OCI-LY1 (cell line): Measurements from ENCODE around the gene S100A9.

Experiments used
- H2AFZ ChIP-seq: fragments of 200-600 bp; sonication (generic), shearing (Covaris generic); 2 replicates; pipeline ENCODE4 v1.6.0; 2014; ENCODE audit warnings: antibody characterized with exemption, mild to moderate bottlenecking, low read length
- H3F3A ChIP-seq: fragments of 200-600 bp; sonication (generic), shearing (Covaris generic); 2 replicates; pipeline ENCODE4 v1.6.0; 2014; ENCODE audit warnings: mild to moderate bottlenecking, antibody characterized with exemption, low read length, moderate library complexity; ENCODE audit not compliant: insufficient read depth
- H3K27ac ChIP-seq: fragments of 200-600 bp; sonication (generic); 2 replicates; pipeline ENCODE4 v1.5.1; 2014; ENCODE audit warnings: low read length, mixed run types, mild to moderate bottlenecking, low read depth; ENCODE audit not compliant: poor library complexity, severe bottlenecking
- H3K27me3 ChIP-seq: fragments of 200-600 bp; sonication (generic); 2 replicates; pipeline ENCODE4 v1.6.0; 2014; ENCODE audit warnings: antibody characterized with exemption, mild to moderate bottlenecking, low read length, moderate library complexity; ENCODE audit not compliant: insufficient read depth
- H3K36me3 ChIP-seq: fragments of 200-600 bp; sonication (generic); 2 replicates; pipeline ENCODE4 v1.6.1; 2014; ENCODE audit warnings: mild to moderate bottlenecking, antibody characterized with exemption, low read length, moderate library complexity, mixed read lengths; ENCODE audit not compliant: insufficient read depth
- H3K4me1 ChIP-seq: fragments of 200-600 bp; sonication (generic); 2 replicates; pipeline ENCODE4 v1.5.1; 2014; ENCODE audit warnings: mild to moderate bottlenecking, low read length, moderate library complexity; ENCODE audit not compliant: insufficient read depth, severe bottlenecking
- H3K4me2 ChIP-seq: fragments of 200-600 bp; sonication (generic), shearing (Covaris generic); 2 replicates; pipeline ENCODE4 v1.6.1; 2014; ENCODE audit warnings: low read length
- H3K4me3 ChIP-seq: fragments of 200-600 bp; sonication (generic); 2 replicates; pipeline ENCODE4 v1.5.1; 2014; ENCODE audit warnings: low read length, low read depth, mild to moderate bottlenecking, mixed read lengths; ENCODE audit not compliant: poor library complexity, severe bottlenecking
- H3K79me2 ChIP-seq: fragments of 200-600 bp; shearing (Covaris generic); 2 replicates; pipeline ENCODE4 v1.6.1; 2016; ENCODE audit warnings: mixed run types, low read length, mixed read lengths; ENCODE audit not compliant: insufficient read depth
- H3K9ac ChIP-seq: fragments of 200-600 bp; sonication (generic), shearing (Covaris generic); 2 replicates; pipeline ENCODE4 v1.6.1; 2014; ENCODE audit warnings: mild to moderate bottlenecking, low read length, mixed read lengths
- H3K9me2 ChIP-seq: fragments of 200-600 bp; sonication (generic), shearing (Covaris generic); 2 replicates; pipeline ENCODE4 v1.6.1; 2014; ENCODE audit warnings: low read depth, mild to moderate bottlenecking, low read length, mixed read lengths
- H3K9me3 ChIP-seq: fragments of 200-600 bp; shearing (Covaris generic); 2 replicates; pipeline ENCODE4 v1.6.1; 2014; ENCODE audit warnings: low read length, mixed read lengths
- H4K20me1 ChIP-seq: fragments of 200-600 bp; sonication (generic), shearing (Covaris generic); 2 replicates; pipeline ENCODE4 v1.6.0; 2016; ENCODE audit warnings: mild to moderate bottlenecking, low read length; ENCODE audit not compliant: insufficient read depth
- EZH2 ChIP-seq: fragments of 200-600 bp; sonication (generic), shearing (Covaris generic); IDR thresholded peaks from 2 replicates; pipeline ENCODE4 v1.8.0; 2017; ENCODE audit warnings: borderline replicate concordance, mixed run types, mild to moderate bottlenecking, antibody characterized with exemption, low read length, moderate library complexity, mixed read lengths
- TF ChIP-seq, protein P1 (sequence below): fragments of 200-600 bp; sonication (generic), shearing (Covaris generic); IDR thresholded peaks from 2 replicates; pipeline ENCODE4 v1.5.1; 2017; ENCODE audit warnings: mild to moderate bottlenecking, antibody characterized with exemption, low read length, moderate library complexity, mixed read lengths

Gene S100A9

GRCh38 chr1:153340356-153340755, 17.3 kb upstream of the S100A9 start:
- Histone ChIP-seq H3K9me3 (no peaks in the 10 kb centered on the region), H3K9ac (no peak overlapping the region), H3K36me3 (no peaks in the 10 kb centered on the region), H3K4me2 (no peak overlapping the region), H3K9me2 (no peaks in the 10 kb centered on the region), H3K4me1 (no peaks in the 10 kb centered on the region), H3F3A (no peaks in the 10 kb centered on the region), H3K27ac (no peak overlapping the region), H3K79me2 (no peaks in the 10 kb centered on the region), H4K20me1 (no peaks in the 10 kb centered on the region), H3K27me3 (no peaks in the 10 kb centered on the region; the same call in 1 of the 2 replicates), H2AFZ (no peak overlapping the region), H3K4me3 (no peak overlapping the region)
- TF ChIP-seq, protein P1, sequence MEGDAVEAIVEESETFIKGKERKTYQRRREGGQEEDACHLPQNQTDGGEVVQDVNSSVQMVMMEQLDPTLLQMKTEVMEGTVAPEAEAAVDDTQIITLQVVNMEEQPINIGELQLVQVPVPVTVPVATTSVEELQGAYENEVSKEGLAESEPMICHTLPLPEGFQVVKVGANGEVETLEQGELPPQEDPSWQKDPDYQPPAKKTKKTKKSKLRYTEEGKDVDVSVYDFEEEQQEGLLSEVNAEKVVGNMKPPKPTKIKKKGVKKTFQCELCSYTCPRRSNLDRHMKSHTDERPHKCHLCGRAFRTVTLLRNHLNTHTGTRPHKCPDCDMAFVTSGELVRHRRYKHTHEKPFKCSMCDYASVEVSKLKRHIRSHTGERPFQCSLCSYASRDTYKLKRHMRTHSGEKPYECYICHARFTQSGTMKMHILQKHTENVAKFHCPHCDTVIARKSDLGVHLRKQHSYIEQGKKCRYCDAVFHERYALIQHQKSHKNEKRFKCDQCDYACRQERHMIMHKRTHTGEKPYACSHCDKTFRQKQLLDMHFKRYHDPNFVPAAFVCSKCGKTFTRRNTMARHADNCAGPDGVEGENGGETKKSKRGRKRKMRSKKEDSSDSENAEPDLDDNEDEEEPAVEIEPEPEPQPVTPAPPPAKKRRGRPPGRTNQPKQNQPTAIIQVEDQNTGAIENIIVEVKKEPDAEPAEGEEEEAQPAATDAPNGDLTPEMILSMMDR, result no peak
- no peak for TF ChIP-seq EZH2

DNA sequence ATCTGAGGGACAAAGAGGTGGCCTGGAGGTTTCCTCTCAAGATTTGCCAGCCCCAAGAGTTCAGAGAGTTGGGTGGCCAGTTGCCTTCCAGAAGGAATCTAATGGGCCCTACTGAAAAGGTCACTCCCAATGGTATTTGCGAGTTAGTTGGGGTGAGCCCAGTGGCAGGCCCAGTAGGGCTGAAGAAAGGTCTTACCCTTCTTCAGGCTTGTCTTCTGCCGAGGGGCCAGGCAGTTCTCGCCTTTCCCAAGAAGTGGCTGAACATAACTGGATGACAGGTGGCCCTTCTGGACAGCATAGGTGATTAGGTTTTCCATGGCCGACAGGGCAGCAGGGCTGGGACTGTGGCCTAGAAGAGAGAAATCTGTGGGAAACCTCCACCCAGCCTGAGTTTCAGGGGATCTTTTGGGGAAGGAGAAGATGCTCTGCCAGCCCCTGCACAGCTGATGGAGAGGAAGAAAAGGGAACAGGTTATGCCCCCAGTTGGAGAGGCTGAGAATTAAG, 16.2 kb upstream of the S100A9 start:
- no peak for TF ChIP-seq EZH2
- TF ChIP-seq, protein P1, result no peak
- no peaks in the 10 kb centered on the region for H3K79me2 ChIP-seq

DNA sequence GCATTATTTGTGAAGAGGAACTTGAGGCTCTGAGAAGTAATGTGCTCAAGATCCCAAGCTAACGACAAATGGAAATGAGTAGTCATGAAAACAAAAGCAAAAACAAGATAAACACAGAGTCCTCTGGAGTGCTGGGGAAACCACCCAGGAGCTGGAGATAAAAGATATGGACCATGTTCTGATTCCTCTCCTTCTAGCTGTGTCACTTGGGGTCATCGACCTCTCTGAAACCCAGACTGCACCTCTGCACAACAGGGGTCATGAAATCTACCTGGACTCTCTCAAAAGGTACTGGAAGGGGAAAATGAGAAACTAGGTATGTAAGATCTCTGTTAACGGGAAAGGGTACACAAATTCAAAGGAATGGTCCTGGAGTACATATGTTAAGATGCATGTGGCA, 15.5 kb upstream of the S100A9 start:
- H3K9ac ChIP-seq, result no peak overlapping the region

More for the DNA sequence above, 16.2 kb upstream of the S100A9 start:
- Histone ChIP-seq H3K27ac (no peak overlapping the region), H3K4me2 (no peak overlapping the region), H3K36me3 (no peaks in the 10 kb centered on the region), H3K9ac (no peak overlapping the region), H4K20me1 (no peaks in the 10 kb centered on the region), H3K4me1 (no peaks in the 10 kb centered on the region), H3K9me2 (no peaks in the 10 kb centered on the region), H3K4me3 (no peak overlapping the region), H2AFZ (no peak overlapping the region), H3K9me3 (no peaks in the 10 kb centered on the region), H3F3A (no peaks in the 10 kb centered on the region), H3K27me3 (no peaks in the 10 kb centered on the region; the same call in 1 of the 2 replicates)

More for the DNA sequence above, 15.5 kb upstream of the S100A9 start:
- no peaks in the 10 kb centered on the region; the same call in 1 of the 2 replicates for H3K27me3 ChIP-seq
- no peaks in the 10 kb centered on the region for H4K20me1 ChIP-seq
- no peaks in the 10 kb centered on the region for H3K36me3 ChIP-seq
- H3K27ac ChIP-seq, result no peak overlapping the region
- TF ChIP-seq, protein P1, result no peak
- TF ChIP-seq EZH2, result no peak
- H3K4me3 ChIP-seq, result no peak overlapping the region
- no peak overlapping the region for H2AFZ ChIP-seq
- H3K9me3 ChIP-seq, result no peaks in the 10 kb centered on the region
- no peaks in the 10 kb centered on the region for H3K4me1 ChIP-seq
- H3F3A ChIP-seq, result no peaks in the 10 kb centered on the region
- H3K9me2 ChIP-seq, result no peaks in the 10 kb centered on the region
- no peak overlapping the region for H3K4me2 ChIP-seq
- H3K79me2 ChIP-seq, result no peaks in the 10 kb centered on the region
